HG02840 (cell line): ENCODE results near the gene TMCC1.
"Not testable (repeated sequence)": the region's sequence is repeated elsewhere in the genome, so short reads cannot be mapped to it uniquely, and the experiment has no call there.

Experiments used
- ATAC-seq: cut with Tn5 transposase; IDR thresholded peaks from one replicate; pipeline ENCODE4 v1.9.1; 2021; ENCODE audit warnings: mild to moderate bottlenecking, moderate library complexity, moderate number of reproducible peaks; ENCODE audit not compliant: unreplicated experiment, low FRiP score

TMCC1 gene

GRCh38 chr3:129692743-129693142, 200.8 kb downstream of the TMCC1 start:
- ATAC-seq = no peak

DNA sequence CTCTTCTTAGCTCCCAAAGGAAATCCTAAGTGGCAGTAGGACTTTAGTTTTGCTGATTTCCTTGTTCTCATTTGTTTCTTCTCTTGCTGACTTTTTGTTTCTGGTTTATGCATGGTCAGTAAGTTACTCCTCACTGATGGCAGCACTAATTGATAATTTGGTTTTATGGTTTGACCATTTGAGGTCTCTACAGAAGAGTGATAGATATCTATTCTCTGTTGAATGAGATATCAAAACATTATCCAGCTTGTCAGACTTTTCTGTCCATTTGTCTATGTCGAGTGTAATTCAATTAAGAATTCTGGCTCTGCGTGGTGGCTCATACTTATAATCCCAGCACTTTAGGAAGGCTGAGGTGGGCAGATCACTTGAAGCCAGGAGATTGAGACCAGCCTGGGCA, 202.5 kb downstream of the TMCC1 start:
- no peak for ATAC-seq

DNA sequence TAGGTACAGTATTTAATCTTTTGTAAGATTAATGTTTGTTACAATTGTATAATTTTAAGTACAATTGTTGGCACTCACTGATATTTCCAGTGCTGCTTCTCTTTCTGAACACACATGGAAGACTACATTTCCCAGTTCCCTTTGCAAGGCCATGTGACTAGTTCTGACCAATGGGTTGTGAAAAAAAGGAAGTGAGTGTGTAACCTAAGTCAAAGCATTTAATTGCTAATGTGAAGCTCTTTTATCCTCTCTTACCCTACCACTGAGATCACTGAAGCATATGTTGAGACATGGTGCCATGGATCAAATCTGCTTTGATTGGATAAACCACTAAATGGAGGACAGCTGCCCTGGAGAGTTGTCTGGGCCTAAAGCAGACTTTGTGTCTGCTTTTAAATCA, 203.1 kb downstream of the TMCC1 start:
- ATAC-seq = no peak

- ATAC-seq = no peak
Measured at GRCh38 chr3:129689036-129689435, 204.5 kb downstream of the TMCC1 start.

DNA sequence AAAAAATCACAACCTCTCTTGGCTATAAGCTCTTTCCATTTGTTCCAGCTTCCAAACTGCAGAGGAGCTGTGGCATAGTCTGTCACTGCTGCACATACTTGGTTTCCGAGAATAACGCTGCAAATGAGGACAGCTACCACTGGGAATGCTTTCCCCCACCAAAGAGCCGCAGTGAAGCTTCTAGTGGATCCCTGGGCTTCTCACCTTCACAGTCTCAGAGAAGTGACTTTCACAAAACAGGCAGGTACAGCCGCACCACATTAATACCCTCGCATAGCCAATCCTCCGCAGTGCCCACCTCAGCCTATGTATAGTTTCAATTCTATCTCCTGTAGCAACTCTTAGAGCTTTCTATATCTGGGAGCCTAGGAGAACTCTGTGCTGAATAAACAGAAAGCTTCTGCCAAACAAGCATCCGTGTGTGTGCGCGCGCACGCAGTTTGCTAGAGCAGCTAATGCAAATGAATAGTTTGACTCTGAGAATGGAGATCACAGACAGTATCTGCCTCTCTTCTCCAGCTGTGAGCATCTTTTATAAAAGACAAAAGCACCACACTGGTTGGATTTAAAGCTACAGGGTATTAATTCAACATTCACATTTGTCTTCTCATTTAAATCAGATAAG, 205.1 kb downstream of the TMCC1 start:
- ATAC-seq = no peak

DNA sequence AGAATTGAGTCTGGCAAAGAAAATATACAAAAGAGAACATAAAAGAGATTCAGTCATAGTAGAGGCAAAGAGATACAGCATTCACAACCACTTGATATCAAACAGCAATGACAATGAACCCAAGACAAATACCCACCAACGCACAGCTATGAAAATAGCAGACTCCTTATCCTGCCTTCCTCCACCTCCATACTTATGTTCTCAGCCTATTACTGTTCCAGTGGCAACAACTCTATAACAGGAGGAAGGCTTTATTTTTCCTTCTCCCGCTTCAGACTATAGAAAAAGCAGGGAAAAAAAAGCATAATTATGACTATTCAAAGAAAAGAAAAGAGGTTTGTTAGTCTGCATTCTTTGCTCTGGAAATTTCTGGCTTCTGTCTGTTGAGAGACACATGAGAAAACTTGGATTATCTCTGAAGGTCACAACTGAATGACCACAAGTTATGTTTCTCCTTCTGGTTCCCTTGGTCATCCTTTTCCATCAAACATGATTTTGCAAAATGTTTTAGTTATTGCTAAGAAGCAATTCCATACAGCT, 205.9 kb downstream of the TMCC1 start:
- no peak for ATAC-seq

GRCh38 chr3:129686941-129687340, 206.6 kb downstream of the TMCC1 start:
- no peak for ATAC-seq

DNA sequence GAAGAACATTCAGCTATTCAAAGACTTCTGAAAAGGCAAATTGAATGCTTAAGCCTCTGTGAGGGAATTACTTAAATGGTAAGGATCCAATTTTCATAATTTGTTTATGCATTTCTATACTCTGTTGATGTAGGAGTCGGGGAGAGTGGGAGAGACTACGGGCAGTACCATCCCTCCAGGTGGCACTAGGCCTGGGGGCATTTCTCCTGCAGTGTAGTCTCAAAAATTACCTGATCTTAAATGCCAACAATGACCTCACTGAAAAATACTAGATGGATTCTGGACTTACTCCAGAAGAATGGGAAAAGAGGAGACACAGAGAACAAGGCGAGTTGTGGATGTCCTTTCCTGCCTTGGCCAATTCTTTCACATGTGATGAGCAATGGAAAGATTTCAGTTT, 209.2 kb downstream of the TMCC1 start:
- ATAC-seq = no peak

GRCh38 chr3:129683201-129683600, 210.3 kb downstream of the TMCC1 start:
- ATAC-seq = no peak

- no peak for ATAC-seq
Measured at GRCh38 chr3:129676985-129677384, 216.5 kb downstream of the TMCC1 start.

DNA sequence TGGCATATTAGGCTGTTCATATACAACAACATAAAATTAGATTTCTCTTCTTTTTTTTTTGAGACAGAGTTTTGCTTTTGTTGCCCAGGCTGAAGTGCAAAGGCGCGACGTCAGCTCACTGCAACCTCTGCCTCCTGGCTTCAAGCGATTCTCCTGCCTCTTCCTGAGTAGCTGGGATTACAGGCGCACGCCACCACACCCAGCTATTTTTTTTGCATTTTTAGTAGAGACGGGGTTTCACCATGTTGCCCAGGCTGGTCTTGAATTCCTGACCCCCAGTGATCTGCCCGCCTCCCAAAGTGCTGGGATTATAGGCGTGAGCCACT, 218.8 kb downstream of the TMCC1 start:
- ATAC-seq = not testable (repeated sequence)

DNA sequence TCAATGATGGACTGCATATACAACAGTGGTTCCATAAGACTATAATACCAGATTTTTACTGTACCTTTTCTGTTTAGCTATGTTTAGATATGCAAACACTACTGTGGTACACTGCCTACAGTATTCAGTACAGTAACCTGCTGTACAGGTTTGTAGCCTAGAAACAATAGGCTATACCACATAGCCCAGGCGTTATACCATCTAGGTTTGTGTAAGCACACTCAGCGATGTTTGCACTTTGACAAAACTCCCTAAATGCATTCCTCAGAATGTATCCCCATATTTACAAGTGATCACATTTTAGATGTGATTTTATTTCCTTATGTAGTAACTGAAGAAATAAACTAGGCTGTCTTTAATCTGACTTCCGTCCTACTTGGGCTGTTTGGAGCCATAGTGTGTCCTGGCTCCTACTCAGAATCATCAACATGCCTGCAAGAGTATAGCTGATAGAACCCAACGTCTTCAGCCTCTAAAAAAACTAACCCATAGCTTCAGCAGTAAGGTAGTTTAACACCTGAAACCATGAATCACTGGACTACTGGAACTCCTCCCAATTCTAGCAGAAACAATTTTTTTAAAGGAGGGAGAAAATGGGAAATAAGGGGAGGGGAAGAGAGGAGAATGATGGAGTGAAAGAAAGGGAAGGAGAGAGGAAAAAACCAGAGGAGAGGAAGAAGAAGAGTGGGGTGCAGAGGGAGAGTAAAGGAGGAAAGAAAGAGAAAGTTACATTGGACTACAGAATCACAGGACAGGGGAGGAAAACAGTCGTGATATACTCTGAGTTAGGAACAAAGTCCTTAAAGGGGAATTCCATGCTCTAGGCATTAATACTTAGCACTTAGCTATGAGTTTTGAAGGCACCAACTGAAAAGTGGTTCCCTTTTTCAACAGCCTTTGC, 219.4 kb downstream of the TMCC1 start:
- ATAC-seq = no peak

GRCh38 chr3:129673012-129673411, 220.5 kb downstream of the TMCC1 start:
- no peak for ATAC-seq

GRCh38 chr3:129672412-129672811, 221.1 kb downstream of the TMCC1 start:
- no peak for ATAC-seq

DNA sequence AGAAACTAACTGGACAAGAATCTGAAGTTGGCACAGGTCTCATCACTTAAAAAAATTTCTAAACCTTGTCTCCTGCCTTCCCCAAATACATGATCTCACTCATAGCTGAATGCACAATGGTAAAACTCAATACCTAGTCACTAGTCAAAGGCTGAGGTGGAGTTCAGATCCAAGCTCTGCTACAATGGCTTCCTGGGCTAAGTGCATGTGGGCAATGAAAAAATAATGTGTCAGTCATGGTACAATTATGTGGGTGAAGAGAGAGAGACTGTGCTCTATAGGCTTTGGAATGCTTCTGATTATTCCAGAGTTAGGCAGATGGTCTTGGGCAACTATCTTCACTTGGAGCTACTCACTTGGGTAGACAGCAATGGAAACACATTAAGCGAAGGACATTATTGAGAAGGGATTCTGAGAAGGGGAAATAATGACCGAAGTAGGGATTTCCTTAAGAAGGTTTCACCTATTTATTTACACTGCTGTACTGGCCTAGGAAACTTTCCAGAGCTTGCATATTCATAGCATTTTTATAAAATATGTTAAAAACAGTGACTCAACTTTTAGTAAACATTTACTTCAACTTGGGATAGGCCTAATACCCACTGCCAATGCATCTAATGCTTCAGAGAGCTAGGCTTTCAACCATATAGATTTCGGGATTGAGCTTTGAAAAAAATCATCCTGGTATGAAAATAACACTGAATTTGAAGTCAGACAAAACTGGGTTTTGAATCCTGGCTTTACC, 228.3 kb downstream of the TMCC1 start:
- ATAC-seq = no peak

GRCh38 chr3:129663930-129664646, 229.4 kb downstream of the TMCC1 start:
- ATAC-seq = no peak

DNA sequence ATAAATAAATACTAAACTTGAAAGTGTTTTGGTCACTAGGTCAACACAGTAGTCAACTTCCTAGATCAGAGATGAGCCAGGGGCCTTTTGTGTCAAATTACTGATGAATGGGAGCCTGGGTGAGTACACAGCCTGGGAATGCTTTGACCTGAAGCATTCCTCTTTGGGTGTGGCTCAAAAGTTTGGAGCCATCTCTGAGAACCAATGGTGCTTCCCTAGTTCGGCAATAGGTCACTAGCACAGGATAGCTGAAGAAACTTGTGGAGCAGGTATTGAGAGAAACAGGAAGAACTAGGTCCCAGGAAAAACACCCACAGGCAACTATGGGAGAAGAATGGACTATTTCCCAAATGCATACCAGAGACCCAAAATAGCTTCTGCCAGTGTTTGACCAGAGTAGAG, 230.5 kb downstream of the TMCC1 start:
- ATAC-seq = no peak

GRCh38 chr3:129662191-129662608, 231.3 kb downstream of the TMCC1 start:
- no peak for ATAC-seq

DNA sequence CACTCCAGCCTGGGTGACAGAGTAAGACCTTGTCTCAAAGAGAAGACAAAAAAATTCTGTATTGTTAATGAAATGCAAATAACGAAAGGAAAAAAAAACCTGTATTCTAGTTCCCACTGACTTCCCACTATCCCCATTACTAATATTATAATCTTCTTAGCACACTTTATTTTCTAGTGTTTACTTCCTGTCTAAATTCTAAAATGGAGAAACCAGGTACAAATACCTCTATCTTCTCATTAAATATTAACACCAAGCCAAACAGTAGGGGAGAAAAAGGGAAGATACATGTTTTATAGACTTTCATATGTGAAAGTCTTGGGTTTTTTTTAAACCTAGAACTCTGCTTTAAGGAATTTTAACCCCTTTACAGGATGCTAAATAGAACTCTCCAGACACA, 231.7 kb downstream of the TMCC1 start:
- no peak for ATAC-seq

DNA sequence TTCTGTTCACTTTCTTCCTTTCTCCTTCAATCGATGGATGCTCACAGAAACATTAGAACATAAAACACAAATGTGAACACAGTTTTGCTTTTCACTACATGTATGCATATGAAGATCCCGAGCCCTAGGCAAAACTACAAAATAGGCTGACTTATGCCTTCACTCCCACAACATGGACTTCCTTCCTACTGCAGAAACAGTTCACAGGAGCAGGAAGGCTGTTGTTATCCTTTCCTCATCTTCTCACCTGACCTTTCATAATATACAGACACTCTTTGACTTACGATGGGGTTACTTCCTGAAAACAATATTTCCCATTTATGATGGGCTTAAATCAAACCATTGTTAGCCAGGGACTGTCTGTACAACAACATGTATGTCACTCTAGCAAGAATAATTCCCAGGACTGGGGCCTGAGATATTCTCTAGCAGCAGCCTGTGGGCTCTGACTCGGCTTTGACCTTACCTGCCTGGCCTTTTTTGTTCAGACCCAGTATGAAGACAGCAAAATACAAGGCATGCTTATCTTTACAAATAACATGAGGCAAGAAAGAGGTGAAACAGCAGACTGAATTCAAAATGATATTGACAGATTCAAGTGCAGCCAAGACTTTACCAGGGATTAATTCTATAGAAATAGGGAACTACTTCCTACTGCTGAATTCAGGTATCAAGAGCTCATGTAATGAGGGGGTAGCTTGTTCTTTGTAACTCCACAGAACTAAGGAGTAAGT, 235.2 kb downstream of the TMCC1 start:
- no peak for ATAC-seq
